H9 (cell line): Measurements from ENCODE around the gene WDR88. TPM values are rescaled to one million over a fixed set of nuclear protein-coding genes. Genes with fewer than 3 reads are reported as not detected.

Source experiments
- DNase-seq: peaks from one replicate; pipeline ENCODE4 v3.0.0-alpha.2; 2017
- H2AFZ ChIP-seq: one replicate; pipeline ENCODE4 v1.6.1; 2013; ENCODE audit warnings: mild to moderate bottlenecking, low read length, control low read depth, moderate library complexity
- H2AK5ac ChIP-seq: 2 replicates; pipeline ENCODE4 v1.6.1; 2013; ENCODE audit warnings: low read length, control low read depth, mixed read lengths; ENCODE audit not compliant: insufficient read length
- H2BK120ac ChIP-seq: one replicate; pipeline ENCODE4 v1.6.1; 2013; ENCODE audit warnings: low read depth, mild to moderate bottlenecking, low read length, control low read depth, inconsistent platforms; ENCODE audit not compliant: poor library complexity, severe bottlenecking
- H2BK12ac ChIP-seq: 2 replicates; pipeline ENCODE4 v1.6.1; 2013; ENCODE audit warnings: low read length, control low read depth, mixed read lengths, low read depth; ENCODE audit not compliant: insufficient read length
- H2BK15ac ChIP-seq: 2 replicates; pipeline ENCODE4 v1.6.1; 2013; ENCODE audit warnings: low read depth, low read length, control low read depth
- H2BK20ac ChIP-seq: one replicate; pipeline ENCODE4 v1.6.1; 2013; ENCODE audit warnings: low read depth, mild to moderate bottlenecking, low read length, control low read depth, inconsistent platforms; ENCODE audit not compliant: poor library complexity, severe bottlenecking
- H2BK5ac ChIP-seq: 2 replicates; pipeline ENCODE4 v1.6.1; 2013; ENCODE audit warnings: low read length, control low read depth, mixed read lengths; ENCODE audit not compliant: insufficient read length
- H3K14ac ChIP-seq: 2 replicates; pipeline ENCODE4 v1.6.1; 2013; ENCODE audit warnings: low read length, control low read depth; ENCODE audit not compliant: insufficient read depth
- H3K18ac ChIP-seq: 2 replicates; pipeline ENCODE4 v1.6.1; 2013; ENCODE audit warnings: low read depth, mild to moderate bottlenecking, mixed read lengths, low read length, control low read depth; ENCODE audit not compliant: insufficient read length
- H3K23ac ChIP-seq: 2 replicates; pipeline ENCODE4 v1.6.1; 2013; ENCODE audit warnings: low read length, control low read depth, mixed read lengths, low read depth; ENCODE audit not compliant: insufficient read length
- H3K23me2 ChIP-seq: 2 replicates; pipeline ENCODE4 v1.6.1; 2013; ENCODE audit warnings: low read depth, mild to moderate bottlenecking, mixed read lengths, low read length, control low read depth; ENCODE audit not compliant: insufficient read length, poor library complexity, severe bottlenecking
- H3K27ac ChIP-seq: 2 replicates; pipeline ENCODE4 v1.5.1; 2013; ENCODE audit warnings: low read length, control low read depth, mixed read lengths, low read depth; ENCODE audit not compliant: insufficient read length
- H3K27me3 ChIP-seq: 2 replicates; pipeline ENCODE4 v1.6.1; 2013; ENCODE audit warnings: low read length, control low read depth, inconsistent platforms; ENCODE audit not compliant: insufficient read depth
- H3K4ac ChIP-seq: 2 replicates; pipeline ENCODE4 v1.6.1; 2013; ENCODE audit warnings: low read depth, mild to moderate bottlenecking, control low read depth, inconsistent platforms, low read length, moderate library complexity
- H3K4me1 ChIP-seq: 2 replicates; pipeline ENCODE4 v1.6.1; 2013; ENCODE audit warnings: low read length, control low read depth, inconsistent platforms; ENCODE audit not compliant: insufficient read depth
- H3K4me2 ChIP-seq: 2 replicates; pipeline ENCODE4 v1.6.1; 2013; ENCODE audit warnings: low read length, control low read depth, mixed read lengths; ENCODE audit not compliant: insufficient read length, insufficient read depth
- H3K56ac ChIP-seq: 2 replicates; pipeline ENCODE4 v1.6.1; 2013; ENCODE audit warnings: low read depth, mild to moderate bottlenecking, mixed read lengths, low read length, control low read depth; ENCODE audit not compliant: insufficient read length
- H3K79me1 ChIP-seq: 2 replicates; pipeline ENCODE4 v1.6.1; 2013; ENCODE audit warnings: low read depth, mild to moderate bottlenecking, moderate library complexity, low read length, control low read depth, inconsistent platforms; ENCODE audit not compliant: insufficient read depth, poor library complexity, severe bottlenecking
- H3K79me2 ChIP-seq: 2 replicates; pipeline ENCODE4 v1.6.1; 2013; ENCODE audit warnings: low read length, control low read depth, inconsistent platforms; ENCODE audit not compliant: insufficient read depth
- H3K9ac ChIP-seq: 2 replicates; pipeline ENCODE4 v1.6.1; 2013; ENCODE audit warnings: low read length, control low read depth, mixed read lengths; ENCODE audit not compliant: insufficient read length; ENCODE audit errors: extremely low read depth
- H3K9me3 ChIP-seq: one replicate; pipeline ENCODE4 v1.6.1; 2013; ENCODE audit warnings: low read depth, low read length, inconsistent platforms; ENCODE audit not compliant: control insufficient read depth
- H3T11ph ChIP-seq: one replicate; pipeline ENCODE4 v1.6.1; 2013; ENCODE audit warnings: mild to moderate bottlenecking, low read length, control low read depth, inconsistent platforms
- H4K20me1 ChIP-seq: one replicate; pipeline ENCODE4 v1.6.1; 2013; ENCODE audit not compliant: control insufficient read depth, insufficient read length, insufficient read depth
- H4K5ac ChIP-seq: 2 replicates; pipeline ENCODE4 v1.6.1; 2013; ENCODE audit warnings: low read depth, mild to moderate bottlenecking, mixed read lengths, low read length, control low read depth; ENCODE audit not compliant: insufficient read length
- H4K8ac ChIP-seq: replicated peaks from 2 replicates; pipeline ENCODE4 v1.6.1; 2013; ENCODE audit warnings: low read length, control low read depth, mixed read lengths, low read depth; ENCODE audit not compliant: insufficient read length
- H4K91ac ChIP-seq: 2 replicates; pipeline ENCODE4 v1.6.1; 2013; ENCODE audit warnings: low read depth, mild to moderate bottlenecking, moderate library complexity, mixed read lengths, low read length, control low read depth; ENCODE audit not compliant: insufficient read length
- H3K27ac Mint-ChIP-seq, 3 experiments: 2 replicates in 2 of 3; 3 replicates in 1 of 3; pipeline ENCODE4 v1.8.0; 2020 to 2021; ENCODE audit warnings: mixed read lengths in 3 of 3, mild to moderate bottlenecking in 1 of 3, moderate library complexity in 1 of 3
- H3K27me3 Mint-ChIP-seq: 2 replicates; pipeline ENCODE4 v1.8.0; 2021; ENCODE audit warnings: low read depth, mild to moderate bottlenecking, moderate library complexity, mixed read lengths
- H3K36me3 Mint-ChIP-seq, 3 experiments: 2 replicates in 2 of 3; 3 replicates in 1 of 3; pipeline ENCODE4 v1.8.0; 2020 to 2021; ENCODE audit warnings: low read depth in 3 of 3, mixed read lengths in 3 of 3; ENCODE audit not compliant: insufficient read depth in 1 of 3
- H3K4me1 Mint-ChIP-seq, 2 experiments: 2 replicates each; pipeline ENCODE4 v1.8.0; 2020; ENCODE audit warnings: mixed read lengths in 2 of 2
- H3K4me3 Mint-ChIP-seq, 2 experiments: 2 replicates in 1 of 2; 3 replicates in 1 of 2; pipeline ENCODE4 v1.8.0; 2020 to 2021; ENCODE audit warnings: mild to moderate bottlenecking in 2 of 2, mixed read lengths in 2 of 2, moderate library complexity in 1 of 2
- H3K9me3 Mint-ChIP-seq, 2 experiments: 2 replicates in 1 of 2; 3 replicates in 1 of 2; pipeline ENCODE4 v1.8.0; 2020; ENCODE audit warnings: mild to moderate bottlenecking in 2 of 2, mixed read lengths in 2 of 2, moderate library complexity in 1 of 2
- CTCF ChIP-seq: fragments of 200-600 bp; sonication (generic); conservative IDR thresholded peaks from 3 replicates; pipeline ENCODE4 v1.8.0; 2021; ENCODE audit warnings: antibody characterized with exemption, mild to moderate bottlenecking
- WGBS: extraction: QIAGEN DNeasy Blood & Tissue Kit; methylation state at CpG from one replicate; pipeline ENCODE4 v1.1.7; 2013; ENCODE audit warnings: missing lambda C conversion rate, low lambda C conversion rate, mixed read lengths; ENCODE audit not compliant: insufficient read length; ENCODE audit errors: extremely low coverage; 5-methylcytosine and 5-hydroxymethylcytosine counted together
- total RNA-seq: library from RNA; stranded (reverse); gene quantifications from 2 replicates; pipeline ENCODE4 v1.2.1, GENCODE V29; 2021

WDR88 gene
- total RNA-seq, 1 experiment from 2014 or later = not detected

GRCh38 chr19:33111587-33111986 is 20.3 kb upstream of the WDR88 start:
- Histone ChIP-seq H2BK15ac (no peak overlapping the region), H3K4ac (no peak overlapping the region), H4K20me1 (no peaks in the 10 kb centered on the region), H2BK12ac (no peak overlapping the region), H3K4me1 (no peaks in the 10 kb centered on the region), H3K27ac (no peak overlapping the region), H3K56ac (no peak overlapping the region), H3K23ac (no peak overlapping the region), H3K23me2 (no peaks in the 10 kb centered on the region), H4K91ac (no peak overlapping the region), H2AK5ac (no peak overlapping the region), H2BK5ac (no peak overlapping the region), H3K79me2 (no peaks in the 10 kb centered on the region), H4K8ac (no peak overlapping the region), H3K79me1 (no peaks in the 10 kb centered on the region), H2BK20ac (no peak overlapping the region), H3K4me2 (no peak overlapping the region), H3K9ac (no peak overlapping the region), H3K14ac (no peak overlapping the region), H2BK120ac (no peak overlapping the region), H4K5ac (no peak overlapping the region), H3K27me3 (no peaks in the 10 kb centered on the region), H2AFZ (no peak overlapping the region), H3T11ph (no peak overlapping the region), H3K9me3 (no peaks in the 10 kb centered on the region), H3K18ac (no peak overlapping the region)
- WGBS = no CpG with 5 or more reads among the region's 11 CpGs
- peaks cover 8 to 75% (median 53%) of the 10 kb centered on the region in 3 experiments; a peak in 6 of 7 replicates for H3K36me3 Mint-ChIP-seq
- no peaks in the 10 kb centered on the region for H3K27me3 Mint-ChIP-seq
- no peaks in the 10 kb centered on the region for H3K4me1 Mint-ChIP-seq
- no peak overlapping the region for H3K27ac Mint-ChIP-seq
- no peak for DNase-seq
- no peak overlapping the region for H3K4me3 Mint-ChIP-seq
- TF ChIP-seq CTCF = no peak
- no peaks in the 10 kb centered on the region; a peak in 1 of 5 replicates for H3K9me3 Mint-ChIP-seq
